Suprapubic skin (tissue), 4 donors: ENCODE results near the gene MICALL2. TPM values are rescaled to one million over a fixed set of nuclear protein-coding genes. Genes with fewer than 3 reads are reported as not detected.
A peak's percentile ranks its signal among the peaks of the same experiment; 100 is the strongest.

Experiments
- DNase-seq, 2 donors: peaks; one replicate each; pipeline ENCODE4 v3.0.0-alpha.2; 2019; ENCODE audit warnings: low spot score in 2 of 2
- H3K27ac ChIP-seq: fragments of 200-600 bp; sonication (generic); one replicate; pipeline ENCODE4 v1.5.1; 2019
- H3K27me3 ChIP-seq: fragments of 200-600 bp; sonication (generic); one replicate; pipeline ENCODE4 v1.5.1; 2019
- H3K36me3 ChIP-seq: fragments of 200-600 bp; sonication (generic); one replicate; pipeline ENCODE4 v1.5.1; 2019
- H3K4me1 ChIP-seq: fragments of 200-600 bp; sonication (generic); one replicate; pipeline ENCODE4 v1.5.1; 2019
- H3K4me3 ChIP-seq: fragments of 200-600 bp; sonication (generic); one replicate; pipeline ENCODE4 v1.5.1; 2019; ENCODE audit warnings: mild to moderate bottlenecking
- H3K9me3 ChIP-seq: fragments of 200-600 bp; sonication (generic); one replicate; pipeline ENCODE4 v1.5.1; 2019
- EP300 ChIP-seq: sonication (generic); formaldehyde crosslinking; IDR thresholded peaks from one replicate; pipeline ENCODE4 v1.6.1; 2017; ENCODE audit warnings: antibody characterized with exemption
- POLR2A ChIP-seq, 2 donors: fragments of 450-650 bp; IDR thresholded peaks; one replicate each; pipeline ENCODE4 v1.6.1; 2017; ENCODE audit warnings: antibody characterized with exemption in 2 of 2, mild to moderate bottlenecking in 2 of 2, moderate library complexity in 2 of 2
- POLR2AphosphoS5 ChIP-seq, 3 donors: sonication (generic); formaldehyde crosslinking; IDR thresholded peaks; one replicate each; pipeline ENCODE4 v1.6.1; 2017; ENCODE audit warnings: antibody characterized with exemption in 3 of 3
- WGBS: methylation state at CpG from one replicate; pipeline ENCODE4 v1.1.5; 2018; 5-methylcytosine and 5-hydroxymethylcytosine counted together
- total RNA-seq, 4 donors: library from RNA; depleted of rRNA; stranded (reverse); fragments of >200 nt; gene quantifications; one replicate each; pipeline ENCODE4 v1.1.0, GENCODE V29; 2016
- TF ChIP-seq, protein P1 (sequence below), 2 donors: fragments of 200-600 bp in 1 of 2; fragments of 450-650 bp in 1 of 2; sonication (generic) in 1 of 2; IDR thresholded peaks; one replicate each; pipeline ENCODE4 v1.5.1; 2016 to 2019; ENCODE audit warnings: antibody characterized with exemption in 2 of 2, mild to moderate bottlenecking in 1 of 2, moderate library complexity in 1 of 2

The MICALL2 gene
- total RNA-seq, 4 donors from 2014 or later: 15.7 to 23.5 (median 16.9) TPM

DNA sequence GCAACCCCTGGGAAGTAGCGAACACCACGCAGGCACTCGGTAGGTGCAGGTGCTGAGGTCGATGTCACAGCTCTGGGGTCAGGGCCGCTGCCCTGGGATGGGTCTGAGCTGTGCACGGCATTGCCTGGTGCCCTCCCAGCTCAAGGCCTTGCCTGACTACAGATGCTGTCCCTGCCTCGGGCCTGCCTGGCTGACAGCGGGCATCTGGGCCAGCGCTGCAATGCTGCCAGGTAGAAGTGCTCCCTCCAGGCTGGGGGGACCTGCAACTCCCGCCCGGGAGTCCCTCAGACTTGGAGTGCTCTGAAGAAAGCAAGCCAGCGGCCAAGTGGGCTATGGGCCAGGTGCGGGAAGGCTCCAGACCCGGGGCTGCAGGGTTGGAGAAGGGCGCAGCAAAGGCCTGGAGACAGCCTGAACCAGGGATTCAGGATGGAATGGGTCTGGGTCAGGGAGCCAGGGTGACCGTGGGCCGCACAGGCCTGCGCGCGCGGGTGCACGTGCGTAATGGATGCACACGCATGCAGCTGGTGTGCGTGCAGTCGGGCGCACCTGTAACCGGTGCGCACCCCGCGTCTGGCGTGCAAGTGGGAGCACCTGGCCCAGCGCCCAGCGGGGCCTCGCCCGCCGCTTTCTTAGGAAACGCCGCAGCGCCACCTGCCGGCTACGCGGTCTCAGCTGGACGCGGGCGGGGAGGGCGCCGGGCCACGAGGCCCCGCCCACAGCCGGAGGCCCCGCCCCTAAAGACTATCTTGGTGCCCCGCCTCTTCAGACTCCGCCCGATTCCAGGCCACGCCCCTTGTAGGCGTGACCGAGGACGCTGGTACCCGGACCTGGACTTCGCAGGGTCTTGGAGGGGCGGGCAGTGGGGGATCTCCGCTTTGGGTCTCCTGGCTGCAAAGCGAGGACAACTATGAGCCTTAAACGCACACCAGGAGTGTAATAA lies 46.7 kb downstream of the MICALL2 start:
- H3K36me3 ChIP-seq: no peaks in the 10 kb centered on the region
- no peak overlapping the region for H3K4me3 ChIP-seq
- H3K4me1 ChIP-seq: peaks cover 4% of the 10 kb centered on the region
- H3K9me3 ChIP-seq: no peaks in the 10 kb centered on the region
- H3K27me3 ChIP-seq: peaks cover 86% of the 10 kb centered on the region
- H3K27ac ChIP-seq: no peak overlapping the region
- TF ChIP-seq POLR2AphosphoS5 (IDR thresholded peaks at IDR 0.05): no peak
- TF ChIP-seq, protein P1, sequence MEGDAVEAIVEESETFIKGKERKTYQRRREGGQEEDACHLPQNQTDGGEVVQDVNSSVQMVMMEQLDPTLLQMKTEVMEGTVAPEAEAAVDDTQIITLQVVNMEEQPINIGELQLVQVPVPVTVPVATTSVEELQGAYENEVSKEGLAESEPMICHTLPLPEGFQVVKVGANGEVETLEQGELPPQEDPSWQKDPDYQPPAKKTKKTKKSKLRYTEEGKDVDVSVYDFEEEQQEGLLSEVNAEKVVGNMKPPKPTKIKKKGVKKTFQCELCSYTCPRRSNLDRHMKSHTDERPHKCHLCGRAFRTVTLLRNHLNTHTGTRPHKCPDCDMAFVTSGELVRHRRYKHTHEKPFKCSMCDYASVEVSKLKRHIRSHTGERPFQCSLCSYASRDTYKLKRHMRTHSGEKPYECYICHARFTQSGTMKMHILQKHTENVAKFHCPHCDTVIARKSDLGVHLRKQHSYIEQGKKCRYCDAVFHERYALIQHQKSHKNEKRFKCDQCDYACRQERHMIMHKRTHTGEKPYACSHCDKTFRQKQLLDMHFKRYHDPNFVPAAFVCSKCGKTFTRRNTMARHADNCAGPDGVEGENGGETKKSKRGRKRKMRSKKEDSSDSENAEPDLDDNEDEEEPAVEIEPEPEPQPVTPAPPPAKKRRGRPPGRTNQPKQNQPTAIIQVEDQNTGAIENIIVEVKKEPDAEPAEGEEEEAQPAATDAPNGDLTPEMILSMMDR (IDR thresholded peaks at IDR 0.05): peak; percentile 44 to 87
- no peak for DNase-seq
- 13% methylated on average over 12 of the region's 65 CpGs for WGBS

DNA sequence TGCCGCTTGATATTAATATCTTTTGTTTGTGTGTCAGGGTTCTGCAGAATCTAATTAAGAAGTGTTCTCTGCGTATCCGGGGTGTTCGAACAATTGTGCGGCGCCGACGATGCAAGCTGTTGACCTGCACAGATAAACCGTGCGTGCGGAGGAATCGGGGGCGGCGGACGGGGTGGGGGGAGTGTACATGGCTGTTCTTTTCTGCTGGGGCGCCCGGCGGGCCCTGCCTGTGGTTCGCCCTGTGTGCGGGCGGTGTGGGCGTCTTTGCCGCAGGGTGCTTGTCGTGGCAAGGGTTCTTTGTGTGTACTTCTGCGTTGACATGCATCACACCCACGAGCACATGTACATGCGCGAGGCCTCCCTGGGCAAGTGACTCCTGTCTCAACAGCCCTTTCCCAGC lies 47.9 kb downstream of the MICALL2 start:
- H3K4me1 ChIP-seq: peaks cover 4% of the 10 kb centered on the region
- H3K9me3 ChIP-seq: no peaks in the 10 kb centered on the region
- no peak overlapping the region for H3K27ac ChIP-seq
- no peak overlapping the region for H3K4me3 ChIP-seq
- peaks cover 86% of the 10 kb centered on the region for H3K27me3 ChIP-seq
- TF ChIP-seq POLR2AphosphoS5 (IDR thresholded peaks at IDR 0.05) (no peak), EP300 (no peak), POLR2A (IDR thresholded peaks at IDR 0.05) (no peak)
- TF ChIP-seq, protein P1 (IDR thresholded peaks at IDR 0.05): no peak
- no peaks in the 10 kb centered on the region for H3K36me3 ChIP-seq
- 85% methylated on average over 19 of the region's 28 CpGs for WGBS
- no peak for DNase-seq

DNA sequence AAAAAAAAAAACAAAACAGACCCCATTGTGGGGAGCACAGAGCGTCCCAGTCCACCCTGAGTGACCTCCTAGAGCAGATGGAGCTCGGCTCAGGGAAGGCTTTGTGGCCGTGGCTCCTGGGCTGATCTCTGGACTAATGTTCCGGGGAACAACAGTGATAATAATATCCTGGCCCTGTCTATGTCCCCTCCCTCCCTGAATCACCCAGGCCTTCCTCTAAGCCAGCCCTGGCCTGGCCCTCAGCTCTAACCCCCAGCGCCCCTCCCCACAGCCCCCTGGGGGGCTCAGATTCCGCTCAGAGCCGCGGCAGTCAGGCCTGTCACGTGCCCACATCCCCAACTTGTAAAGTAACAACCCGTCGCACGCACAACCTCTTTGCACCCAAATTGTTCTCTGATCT lies 48.3 kb downstream of the MICALL2 start:
- WGBS: 64% methylated on average over 12 of the region's 12 CpGs
- TF ChIP-seq POLR2AphosphoS5 (IDR thresholded peaks at IDR 0.05): no peak
- no peak overlapping the region for H3K27ac ChIP-seq
- no peak for DNase-seq
- H3K9me3 ChIP-seq: no peaks in the 10 kb centered on the region
- H3K4me1 ChIP-seq: peaks cover 4% of the 10 kb centered on the region
- H3K36me3 ChIP-seq: no peaks in the 10 kb centered on the region
- peaks cover 87% of the 10 kb centered on the region for H3K27me3 ChIP-seq
- no peak overlapping the region for H3K4me3 ChIP-seq

DNA sequence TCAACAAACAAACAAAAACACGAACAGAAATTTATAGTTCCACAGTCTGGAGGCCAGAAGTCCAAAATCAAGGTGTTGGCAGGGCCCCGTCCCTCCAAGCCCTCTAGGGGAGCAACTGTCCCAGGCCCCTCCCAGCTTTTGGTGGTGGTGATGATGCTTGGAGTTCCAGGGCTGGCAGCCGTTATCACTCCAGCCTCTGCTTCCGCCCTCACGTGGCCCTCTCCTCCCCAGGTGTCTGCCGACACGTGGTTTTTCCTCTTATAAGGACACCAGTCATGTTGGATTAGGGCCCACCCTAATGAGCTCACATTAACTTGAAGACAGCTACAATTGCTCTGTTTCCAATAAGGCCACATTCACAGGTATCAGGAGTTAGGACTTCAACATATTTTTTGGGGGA lies 49.7 kb downstream of the MICALL2 start:
- no peaks in the 10 kb centered on the region for H3K36me3 ChIP-seq
- TF ChIP-seq, protein P1 (IDR thresholded peaks at IDR 0.05): no peak
- TF ChIP-seq POLR2A (IDR thresholded peaks at IDR 0.05): no peak
- TF ChIP-seq EP300: no peak
- no peak for TF ChIP-seq POLR2AphosphoS5 (IDR thresholded peaks at IDR 0.05)
- H3K9me3 ChIP-seq: no peaks in the 10 kb centered on the region
- 60% methylated on average over 7 of the region's 7 CpGs for WGBS
- H3K4me3 ChIP-seq: no peak overlapping the region
- peaks cover 4% of the 10 kb centered on the region for H3K4me1 ChIP-seq
- no peak for DNase-seq
- H3K27me3 ChIP-seq: peaks cover 97% of the 10 kb centered on the region
- no peak overlapping the region for H3K27ac ChIP-seq

DNA sequence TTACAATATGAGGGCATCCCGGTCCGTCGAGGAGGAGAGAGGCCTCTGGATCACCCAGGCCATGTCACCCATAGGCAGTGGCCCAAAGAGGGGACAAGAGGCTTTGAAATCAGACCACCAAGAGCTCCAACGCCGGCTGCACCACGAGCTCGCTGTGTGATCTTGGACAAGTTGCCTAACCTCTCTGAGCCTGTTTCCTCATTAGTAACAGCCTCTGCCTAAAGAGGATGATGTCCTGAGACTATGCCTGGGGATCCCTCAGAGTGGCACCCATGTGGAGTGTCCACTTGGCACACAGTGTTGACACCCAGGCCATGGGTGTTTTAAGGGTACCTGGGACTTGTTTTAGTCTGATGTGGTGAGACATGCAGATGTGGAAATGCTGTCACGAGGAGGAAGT lies 50.8 kb downstream of the MICALL2 start:
- Histone ChIP-seq H3K4me3 (no peak overlapping the region), H3K4me1 (peaks cover 11% of the 10 kb centered on the region), H3K27me3 (peaks cover 97% of the 10 kb centered on the region), H3K27ac (no peak overlapping the region), H3K9me3 (no peaks in the 10 kb centered on the region), H3K36me3 (no peaks in the 10 kb centered on the region)
- TF ChIP-seq EP300: no peak
- no peak for TF ChIP-seq POLR2AphosphoS5 (IDR thresholded peaks at IDR 0.05)
- TF ChIP-seq, protein P1 (IDR thresholded peaks at IDR 0.05): no peak
- no peak for TF ChIP-seq POLR2A (IDR thresholded peaks at IDR 0.05)
- 78% methylated on average over 8 of the region's 8 CpGs for WGBS
- no peak for DNase-seq
